ENCODE measurements around the gene LYPD8.

LYPD8 gene

GRCh38 chr1:248758352-248758751 is 2.8 kb upstream of the LYPD8 start:
- H2AFZ ChIP-seq (ENCODE audit: low read length, unreplicated experiment), result no peak overlapping the region
- no peaks in the 10 kb centered on the region for H3K4me1 ChIP-seq (ENCODE audit: control insufficient read depth, insufficient read depth, low read length, unreplicated experiment)
- no peaks in the 10 kb centered on the region for H3K79me2 ChIP-seq (ENCODE audit: control insufficient read depth, insufficient read depth, low read length, unreplicated experiment)
- no peak overlapping the region for H3K27ac ChIP-seq (ENCODE audit: low read depth, low read length)
- H3K4me3 ChIP-seq (ENCODE audit: low read depth, low read length), result no peak overlapping the region
- no peaks in the 10 kb centered on the region for H3K27me3 ChIP-seq (ENCODE audit: insufficient read depth, low read length)
- no peaks in the 10 kb centered on the region for H3K36me3 ChIP-seq (ENCODE audit: insufficient read depth, low read length)

- H3K4me3 ChIP-seq (ENCODE audit: low read depth, low read length), result no peak overlapping the region
- H3K4me1 ChIP-seq (ENCODE audit: control insufficient read depth, insufficient read depth, low read length, unreplicated experiment), result no peaks in the 10 kb centered on the region
- H3K79me2 ChIP-seq (ENCODE audit: control insufficient read depth, insufficient read depth, low read length, unreplicated experiment), result no peaks in the 10 kb centered on the region
- H2AFZ ChIP-seq (ENCODE audit: low read length, unreplicated experiment), result no peak overlapping the region
- no peak overlapping the region for H3K27ac ChIP-seq (ENCODE audit: low read depth, low read length)
- H3K27me3 ChIP-seq (ENCODE audit: insufficient read depth, low read length), result no peaks in the 10 kb centered on the region
- no peaks in the 10 kb centered on the region for H3K36me3 ChIP-seq (ENCODE audit: insufficient read depth, low read length)
These were observed 2.2 kb upstream of the LYPD8 start for GRCh38 chr1:248757784-248758195.

- Histone ChIP-seq H3K27me3 (ENCODE audit: insufficient read depth, low read length) (no peaks in the 10 kb centered on the region), H2AFZ (ENCODE audit: low read length, unreplicated experiment) (no peak overlapping the region), H3K27ac (ENCODE audit: low read depth, low read length) (no peak overlapping the region), H3K79me2 (ENCODE audit: control insufficient read depth, insufficient read depth, low read length, unreplicated experiment) (no peaks in the 10 kb centered on the region), H3K36me3 (ENCODE audit: insufficient read depth, low read length) (no peaks in the 10 kb centered on the region), H3K4me1 (ENCODE audit: control insufficient read depth, insufficient read depth, low read length, unreplicated experiment) (no peaks in the 10 kb centered on the region), H3K4me3 (ENCODE audit: low read depth, low read length) (no peak overlapping the region)
These were observed 1.1 kb upstream of the LYPD8 start for GRCh38 chr1:248756636-248757035.

GRCh38 chr1:248756151-248756550 is 592 bp upstream of the LYPD8 start:
- no peak overlapping the region for H2AFZ ChIP-seq (ENCODE audit: low read length, unreplicated experiment)
- H3K79me2 ChIP-seq (ENCODE audit: control insufficient read depth, insufficient read depth, low read length, unreplicated experiment), result no peaks in the 10 kb centered on the region
- H3K27ac ChIP-seq (ENCODE audit: low read depth, low read length), result no peak overlapping the region
- H3K36me3 ChIP-seq (ENCODE audit: insufficient read depth, low read length), result no peaks in the 10 kb centered on the region
- H3K4me1 ChIP-seq (ENCODE audit: control insufficient read depth, insufficient read depth, low read length, unreplicated experiment), result no peaks in the 10 kb centered on the region
- H3K4me3 ChIP-seq (ENCODE audit: low read depth, low read length), result no peak overlapping the region
- H3K27me3 ChIP-seq (ENCODE audit: insufficient read depth, low read length), result no peaks in the 10 kb centered on the region

- Histone ChIP-seq H3K79me2 (ENCODE audit: control insufficient read depth, insufficient read depth, low read length, unreplicated experiment) (no peaks in the 10 kb centered on the region), H3K4me3 (ENCODE audit: low read depth, low read length) (no peak overlapping the region), H3K27me3 (ENCODE audit: insufficient read depth, low read length) (no peaks in the 10 kb centered on the region), H2AFZ (ENCODE audit: low read length, unreplicated experiment) (no peak overlapping the region), H3K27ac (ENCODE audit: low read depth, low read length) (no peak overlapping the region), H3K36me3 (ENCODE audit: insufficient read depth, low read length) (no peaks in the 10 kb centered on the region), H3K4me1 (ENCODE audit: control insufficient read depth, insufficient read depth, low read length, unreplicated experiment) (no peaks in the 10 kb centered on the region)
These were observed 1.8 kb downstream of the LYPD8 start for GRCh38 chr1:248753708-248754280.

- Histone ChIP-seq H3K4me1 (ENCODE audit: control insufficient read depth, insufficient read depth, low read length, unreplicated experiment) (no peaks in the 10 kb centered on the region), H3K4me3 (ENCODE audit: low read depth, low read length) (no peak overlapping the region), H3K27ac (ENCODE audit: low read depth, low read length) (no peak overlapping the region), H3K36me3 (ENCODE audit: insufficient read depth, low read length) (no peaks in the 10 kb centered on the region), H2AFZ (ENCODE audit: low read length, unreplicated experiment) (no peak overlapping the region), H3K79me2 (ENCODE audit: control insufficient read depth, insufficient read depth, low read length, unreplicated experiment) (no peaks in the 10 kb centered on the region), H3K27me3 (ENCODE audit: insufficient read depth, low read length) (no peaks in the 10 kb centered on the region)
These were observed 2.4 kb downstream of the LYPD8 start for GRCh38 chr1:248753029-248753594.

- no peak overlapping the region for H3K27ac ChIP-seq (ENCODE audit: low read depth, low read length)
- no peaks in the 10 kb centered on the region for H3K27me3 ChIP-seq (ENCODE audit: insufficient read depth, low read length)
- H3K36me3 ChIP-seq (ENCODE audit: insufficient read depth, low read length), result no peaks in the 10 kb centered on the region
- H2AFZ ChIP-seq (ENCODE audit: low read length, unreplicated experiment), result no peak overlapping the region
- no peaks in the 10 kb centered on the region for H3K4me1 ChIP-seq (ENCODE audit: control insufficient read depth, insufficient read depth, low read length, unreplicated experiment)
- no peak overlapping the region for H3K4me3 ChIP-seq (ENCODE audit: low read depth, low read length)
- H3K79me2 ChIP-seq (ENCODE audit: control insufficient read depth, insufficient read depth, low read length, unreplicated experiment), result no peaks in the 10 kb centered on the region
These were observed 3.2 kb downstream of the LYPD8 start for GRCh38 chr1:248752161-248753028.

- Histone ChIP-seq H3K36me3 (ENCODE audit: insufficient read depth, low read length) (no peaks in the 10 kb centered on the region), H3K27ac (ENCODE audit: low read depth, low read length) (no peak overlapping the region), H2AFZ (ENCODE audit: low read length, unreplicated experiment) (no peak overlapping the region), H3K4me3 (ENCODE audit: low read depth, low read length) (no peak overlapping the region), H3K4me1 (ENCODE audit: control insufficient read depth, insufficient read depth, low read length, unreplicated experiment) (no peaks in the 10 kb centered on the region), H3K79me2 (ENCODE audit: control insufficient read depth, insufficient read depth, low read length, unreplicated experiment) (no peaks in the 10 kb centered on the region), H3K27me3 (ENCODE audit: insufficient read depth, low read length) (no peaks in the 10 kb centered on the region)
These were observed 3.9 kb downstream of the LYPD8 start for GRCh38 chr1:248751635-248752034.

GRCh38 chr1:248751142-248751541 is 4.4 kb downstream of the LYPD8 start:
- Histone ChIP-seq H2AFZ (ENCODE audit: low read length, unreplicated experiment) (no peak overlapping the region), H3K4me1 (ENCODE audit: control insufficient read depth, insufficient read depth, low read length, unreplicated experiment) (no peaks in the 10 kb centered on the region), H3K27me3 (ENCODE audit: insufficient read depth, low read length) (no peaks in the 10 kb centered on the region), H3K4me3 (ENCODE audit: low read depth, low read length) (no peak overlapping the region), H3K79me2 (ENCODE audit: control insufficient read depth, insufficient read depth, low read length, unreplicated experiment) (no peaks in the 10 kb centered on the region), H3K27ac (ENCODE audit: low read depth, low read length) (no peak overlapping the region), H3K36me3 (ENCODE audit: insufficient read depth, low read length) (no peaks in the 10 kb centered on the region)

- Histone ChIP-seq H3K4me3 (ENCODE audit: low read depth, low read length) (no peak overlapping the region), H2AFZ (ENCODE audit: low read length, unreplicated experiment) (no peak overlapping the region), H3K79me2 (ENCODE audit: control insufficient read depth, insufficient read depth, low read length, unreplicated experiment) (no peaks in the 10 kb centered on the region), H3K36me3 (ENCODE audit: insufficient read depth, low read length) (no peaks in the 10 kb centered on the region), H3K27me3 (ENCODE audit: insufficient read depth, low read length) (no peaks in the 10 kb centered on the region), H3K4me1 (ENCODE audit: control insufficient read depth, insufficient read depth, low read length, unreplicated experiment) (no peaks in the 10 kb centered on the region), H3K27ac (ENCODE audit: low read depth, low read length) (no peak overlapping the region)
These were observed 5.1 kb downstream of the LYPD8 start for GRCh38 chr1:248750496-248750895.

- Histone ChIP-seq H3K36me3 (ENCODE audit: insufficient read depth, low read length) (no peaks in the 10 kb centered on the region), H3K4me1 (ENCODE audit: control insufficient read depth, insufficient read depth, low read length, unreplicated experiment) (no peaks in the 10 kb centered on the region), H3K27ac (ENCODE audit: low read depth, low read length) (no peak overlapping the region), H3K4me3 (ENCODE audit: low read depth, low read length) (no peak overlapping the region), H3K27me3 (ENCODE audit: insufficient read depth, low read length) (no peaks in the 10 kb centered on the region), H3K79me2 (ENCODE audit: control insufficient read depth, insufficient read depth, low read length, unreplicated experiment) (no peaks in the 10 kb centered on the region), H2AFZ (ENCODE audit: low read length, unreplicated experiment) (no peak overlapping the region)
These were observed 7.3 kb downstream of the LYPD8 start for GRCh38 chr1:248748211-248748610.

All from ACC112 (cell line).